Measurements from ENCODE around the gene C9orf153.

GRCh38 chr9:86250123-86250522 is 9.3 kb downstream of the C9orf153 start:
- TF ChIP-seq CTCF (IDR thresholded peaks at IDR 0.05) (no peak), POLR2AphosphoS5 (IDR thresholded peaks at IDR 0.05) (no peak)
